ENCODE data around the gene ODAD4.
A peak's percentile ranks its signal among the peaks of the same experiment; 100 is the strongest.

ODAD4 gene

GRCh38 chr17:41965694-41966462 lies 35.5 kb downstream of the ODAD4 start:
- peak; percentile 52 to 63 for DNase-seq

GRCh38 chr17:41966463-41967140 lies 36.2 kb downstream of the ODAD4 start, which contains the start of gene CNP:
Gene CNP, plus strand, starts transcription at chr17:41966795. Its CDS starts 90 bp downstream, at chr17:41966885.
- TF ChIP-seq POLR2A (IDR thresholded peaks at IDR 0.05; ENCODE audit: low read length) (peak; percentile 58), GATA1 (IDR thresholded peaks at IDR 0.05; ENCODE audit: low read depth, low read length) (no peak)
- DNase-seq, result peak; percentile 95

More at GRCh38 chr17:41965694-41966462, 35.5 kb downstream of the ODAD4 start:
- TF ChIP-seq POLR2A (IDR thresholded peaks at IDR 0.05; ENCODE audit: low read length) (no peak), GATA1 (IDR thresholded peaks at IDR 0.05; ENCODE audit: low read depth, low read length) (no peak)

- DNase-seq, result peak; percentile 73 to 75
- peak; percentile 3 for TF ChIP-seq POLR2A (IDR thresholded peaks at IDR 0.05; ENCODE audit: low read length)
- TF ChIP-seq GATA1 (IDR thresholded peaks at IDR 0.05; ENCODE audit: low read depth, low read length), result no peak
Observed at GRCh38 chr17:41967141-41967920, 36.9 kb downstream of the ODAD4 start.

GRCh38 chr17:41967921-41968578 lies 37.6 kb downstream of the ODAD4 start:
- no peak for TF ChIP-seq POLR2A (IDR thresholded peaks at IDR 0.05; ENCODE audit: low read length)
- no peak for TF ChIP-seq GATA1 (IDR thresholded peaks at IDR 0.05; ENCODE audit: low read depth, low read length)
- DNase-seq, result no peak

- no peak for DNase-seq
- TF ChIP-seq POLR2A (IDR thresholded peaks at IDR 0.05; ENCODE audit: low read length), result no peak
- no peak for TF ChIP-seq GATA1 (IDR thresholded peaks at IDR 0.05; ENCODE audit: low read depth, low read length)
Observed at GRCh38 chr17:41968676-41969075, 38.3 kb downstream of the ODAD4 start.

- no peak for TF ChIP-seq GATA1 (IDR thresholded peaks at IDR 0.05; ENCODE audit: low read depth, low read length)
- TF ChIP-seq POLR2A (IDR thresholded peaks at IDR 0.05; ENCODE audit: low read length), result no peak
- DNase-seq, result no peak
Observed at GRCh38 chr17:41970901-41971331, 40.5 kb downstream of the ODAD4 start.

- no peak for TF ChIP-seq GATA1 (IDR thresholded peaks at IDR 0.05; ENCODE audit: low read depth, low read length)
- TF ChIP-seq POLR2A (IDR thresholded peaks at IDR 0.05; ENCODE audit: low read length), result no peak
- no peak for DNase-seq
Observed at GRCh38 chr17:41971721-41972523, 41.5 kb downstream of the ODAD4 start.

- TF ChIP-seq GATA1 (IDR thresholded peaks at IDR 0.05; ENCODE audit: low read depth, low read length) (no peak), POLR2A (IDR thresholded peaks at IDR 0.05; ENCODE audit: low read length) (no peak)
- no peak for DNase-seq
Observed at GRCh38 chr17:41972571-41973407, 42.4 kb downstream of the ODAD4 start.

GRCh38 chr17:41973408-41973811 lies 43.0 kb downstream of the ODAD4 start:
- no peak for TF ChIP-seq POLR2A (IDR thresholded peaks at IDR 0.05; ENCODE audit: low read length)
- TF ChIP-seq GATA1 (IDR thresholded peaks at IDR 0.05; ENCODE audit: low read depth, low read length), result no peak
- DNase-seq, result no peak

GRCh38 chr17:41974031-41974430 lies 43.6 kb downstream of the ODAD4 start:
- TF ChIP-seq GATA1 (IDR thresholded peaks at IDR 0.05; ENCODE audit: low read depth, low read length) (no peak), POLR2A (IDR thresholded peaks at IDR 0.05; ENCODE audit: low read length) (no peak)
- DNase-seq, result no peak

- DNase-seq, result no peak
- TF ChIP-seq GATA1 (IDR thresholded peaks at IDR 0.05; ENCODE audit: low read depth, low read length) (no peak), POLR2A (IDR thresholded peaks at IDR 0.05; ENCODE audit: low read length) (no peak)
Observed at GRCh38 chr17:41974658-41975057, 44.2 kb downstream of the ODAD4 start.

Data from erythroblast (primary cell).